PC-3 (cell line): ENCODE measurements around the gene TBC1D13. TPM values are rescaled to one million over a fixed set of nuclear protein-coding genes. Genes with fewer than 3 reads are reported as not detected.

ENCODE experiments used
- ATAC-seq: fragments of 200-7000 bp; cut with Tn5 transposase; 2 replicates; pipeline ENCODE4 v1.9.1; 2020; ENCODE audit warnings: mild to moderate bottlenecking, moderate library complexity
- BruUV-seq: library from RNA; stranded (reverse); fragments of 400-500 nt; replicated peaks from 2 replicates; lab custom pipeline; 2021; lab: Mats Ljungman, UMichigan
- CTCF ChIA-PET: fragments of 300-600 bp; sonication (Branson Sonifier 250); formaldehyde crosslinking; loops from one replicate; lab custom pipeline; 2022; ENCODE audit warnings: antibody characterized with exemption; lab: Charles Lee
- POLR2A ChIA-PET: fragments of 300-600 bp; sonication (Branson Sonifier 250); formaldehyde crosslinking; loops from one replicate; lab custom pipeline; 2022; ENCODE audit warnings: antibody characterized with exemption; ENCODE audit not compliant: unreplicated experiment; lab: Charles Lee
- DNase-seq: peaks from one replicate; pipeline ENCODE4 v3.0.0-alpha.2; 2015
- H2AFZ ChIP-seq: fragments of 300-600 bp; sonication (generic); 2 replicates; pipeline ENCODE4 v1.6.0; 2016; ENCODE audit warnings: antibody characterized with exemption, low read length
- H3F3A ChIP-seq: fragments of 300-600 bp; sonication (generic); one replicate; pipeline ENCODE4 v1.6.0; 2017; ENCODE audit warnings: antibody characterized with exemption, low read length, control low read depth, mild to moderate bottlenecking; ENCODE audit not compliant: unreplicated experiment
- H3K27ac ChIP-seq: fragments of 300-600 bp; sonication (generic); 2 replicates; pipeline ENCODE4 v1.5.1; 2016; ENCODE audit warnings: mild to moderate bottlenecking, low read length
- H3K27me3 ChIP-seq: fragments of 300-600 bp; sonication (generic); 2 replicates; pipeline ENCODE4 v1.6.1; 2016; ENCODE audit warnings: low read length, mixed read lengths
- H3K36me3 ChIP-seq: fragments of 300-600 bp; sonication (generic); 2 replicates; pipeline ENCODE4 v1.6.1; 2016; ENCODE audit warnings: low read depth, mixed run types, low read length, mixed read lengths
- H3K4me1 ChIP-seq: fragments of 300-600 bp; sonication (generic); 2 replicates; pipeline ENCODE4 v1.5.1; 2016; ENCODE audit warnings: low read length; ENCODE audit not compliant: insufficient read depth
- H3K4me2 ChIP-seq: fragments of 300-600 bp; sonication (generic); 2 replicates; pipeline ENCODE4 v1.6.0; 2016; ENCODE audit warnings: low read length
- H3K4me3 ChIP-seq: fragments of 300-600 bp; sonication (generic); 2 replicates; pipeline ENCODE4 v1.5.1; 2016; ENCODE audit warnings: mild to moderate bottlenecking, low read length, mixed read lengths
- H3K79me2 ChIP-seq: fragments of 300-600 bp; sonication (generic); 2 replicates; pipeline ENCODE4 v1.6.1; 2017; ENCODE audit warnings: low read length, mixed read lengths
- H3K9ac ChIP-seq: fragments of 300-600 bp; sonication (generic); 2 replicates; pipeline ENCODE4 v1.6.0; 2016; ENCODE audit warnings: mild to moderate bottlenecking, low read length
- H3K9me2 ChIP-seq: fragments of 300-600 bp; sonication (generic); replicated peaks from 2 replicates; pipeline ENCODE4 v1.6.1; 2016; ENCODE audit warnings: mixed run types, low read length, mixed read lengths
- H3K9me3 ChIP-seq: fragments of 300-600 bp; sonication (generic); 2 replicates; pipeline ENCODE4 v1.6.1; 2016; ENCODE audit warnings: low read length, mixed read lengths
- H4K20me1 ChIP-seq: fragments of 300-600 bp; sonication (generic); 2 replicates; pipeline ENCODE4 v1.6.1; 2016; ENCODE audit warnings: low read length, mixed read lengths
- CTCF ChIP-seq: fragments of 300-600 bp; sonication (generic); conservative IDR thresholded peaks from 2 replicates; pipeline ENCODE4 v1.5.1; 2017; ENCODE audit warnings: antibody characterized with exemption, low read depth, mild to moderate bottlenecking, low read length
- EZH2 ChIP-seq: fragments of 300-600 bp; sonication (generic); IDR thresholded peaks from one replicate; pipeline ENCODE4 v1.6.1; 2017; ENCODE audit warnings: antibody characterized with exemption, mild to moderate bottlenecking, low read length; ENCODE audit not compliant: unreplicated experiment
- EZH2phosphoT487 ChIP-seq: fragments of 300-600 bp; sonication (generic); IDR thresholded peaks from 2 replicates; pipeline ENCODE4 v1.6.1; 2018; ENCODE audit warnings: mild to moderate bottlenecking, antibody characterized with exemption, low read length, borderline replicate concordance
- intact Hi-C: fragments of 100-400 bp; cut with micrococcal nuclease; formaldehyde crosslinking; loops from 2 replicates; pipeline ENCODE4 v1.9.0; 2023
- total RNA-seq: library from RNA; depleted of rRNA; stranded (reverse); fragments of >200 nt; gene quantifications from 2 replicates; pipeline ENCODE4 v1.2.3, GENCODE V29; 2014

TBC1D13 gene
- total RNA-seq, 1 experiment from 2014 or later, result 15.0 TPM

- TF ChIP-seq EZH2 (no peak), CTCF (no peak), EZH2phosphoT487 (no peak)
- intact Hi-C loops, result no loop called here
- POLR2A ChIA-PET, result interaction anchor here (0.5 kb wide), 1 partner anchor 342 kb away, joined by 7 read pairs; no protein-coding TSS in a partner anchor
- ATAC-seq (no peak), DNase-seq (no peak)
- Histone ChIP-seq H3K9me2 (no peaks in the 10 kb centered on the region), H3K79me2 (no peaks in the 10 kb centered on the region), H3K4me1 (no peaks in the 10 kb centered on the region), H3K27me3 (no peaks in the 10 kb centered on the region), H3K9me3 (no peaks in the 10 kb centered on the region), H2AFZ (no peak overlapping the region), H3K27ac (no peak overlapping the region), H3K4me3 (no peak overlapping the region), H3K4me2 (no peak overlapping the region), H3K36me3 (no peaks in the 10 kb centered on the region), H3K9ac (no peak overlapping the region), H3F3A (no peaks in the 10 kb centered on the region), H4K20me1 (no peaks in the 10 kb centered on the region)
- CTCF ChIA-PET, result no interaction called here
- BruUV-seq, result no TSS peak
These were observed 51.3 kb downstream of the TBC1D13 start for GRCh38 chr9:128838338-128838737.

- intact Hi-C loops, result no loop called here
- no peaks in the 10 kb centered on the region for H3K36me3 ChIP-seq
These were observed 53.5 kb downstream of the TBC1D13 start for GRCh38 chr9:128840524-128840923.

More at GRCh38 chr9:128840524-128840923, 53.5 kb downstream of the TBC1D13 start:
- Histone ChIP-seq H3K9ac (no peak overlapping the region), H3K27ac (no peak overlapping the region), H3K4me2 (no peak overlapping the region), H3K4me1 (no peaks in the 10 kb centered on the region), H3K79me2 (no peaks in the 10 kb centered on the region), H3K27me3 (no peaks in the 10 kb centered on the region), H3K4me3 (no peak overlapping the region), H3F3A (no peaks in the 10 kb centered on the region), H3K9me3 (no peaks in the 10 kb centered on the region), H3K9me2 (no peaks in the 10 kb centered on the region), H4K20me1 (no peaks in the 10 kb centered on the region), H2AFZ (no peak overlapping the region)
- no peak for DNase-seq
- no TSS peak for BruUV-seq
- ChIA-PET CTCF (no interaction called here), POLR2A (no interaction called here)
- TF ChIP-seq EZH2, result no peak
- no peak for TF ChIP-seq EZH2phosphoT487
- no peak for TF ChIP-seq CTCF
- no peak for ATAC-seq
